ENCODE data around the gene KAZN.

The KAZN gene

GRCh38 chr1:14614341-14614740, 15.9 kb downstream of the KAZN start:
- DNase-seq (ENCODE audit: low spot score), result no peak

GRCh38 chr1:14615549-14616218, 17.2 kb downstream of the KAZN start:
- no peak for DNase-seq (ENCODE audit: low spot score)

- DNase-seq (ENCODE audit: low spot score), result no peak
These were observed 18.3 kb downstream of the KAZN start for GRCh38 chr1:14616632-14617396.

GRCh38 chr1:14617791-14618190, 19.3 kb downstream of the KAZN start:
- no peak for DNase-seq (ENCODE audit: low spot score)

GRCh38 chr1:14620941-14621340, 22.5 kb downstream of the KAZN start:
- DNase-seq (ENCODE audit: low spot score), result no peak

GRCh38 chr1:14623090-14623489, 24.6 kb downstream of the KAZN start:
- no peak for DNase-seq (ENCODE audit: low spot score)

GRCh38 chr1:14624941-14625340, 26.5 kb downstream of the KAZN start:
- DNase-seq (ENCODE audit: low spot score), result no peak

- DNase-seq (ENCODE audit: low spot score), result no peak
These were observed 27.1 kb downstream of the KAZN start for GRCh38 chr1:14625572-14625971.

- no peak for DNase-seq (ENCODE audit: low spot score)
These were observed 27.5 kb downstream of the KAZN start for GRCh38 chr1:14625996-14626395.

GRCh38 chr1:14626869-14627607, 28.6 kb downstream of the KAZN start:
- DNase-seq (ENCODE audit: low spot score), result no peak

GRCh38 chr1:14627608-14628489, 29.4 kb downstream of the KAZN start:
- DNase-seq (ENCODE audit: low spot score), result no peak

- DNase-seq (ENCODE audit: low spot score), result no peak
These were observed 31.0 kb downstream of the KAZN start for GRCh38 chr1:14629363-14630014.

- no peak for DNase-seq (ENCODE audit: low spot score)
These were observed 32.5 kb downstream of the KAZN start for GRCh38 chr1:14630986-14631385.

GRCh38 chr1:14631421-14631820, 32.9 kb downstream of the KAZN start:
- DNase-seq (ENCODE audit: low spot score), result no peak

- no peak for DNase-seq (ENCODE audit: low spot score)
These were observed 36.0 kb downstream of the KAZN start for GRCh38 chr1:14634486-14634885.

- DNase-seq (ENCODE audit: low spot score), result no peak
These were observed 36.9 kb downstream of the KAZN start for GRCh38 chr1:14635421-14635820.

- DNase-seq (ENCODE audit: low spot score), result no peak
These were observed 38.6 kb downstream of the KAZN start for GRCh38 chr1:14636897-14637632.

GRCh38 chr1:14639291-14640050, 41.0 kb downstream of the KAZN start:
- DNase-seq (ENCODE audit: low spot score), result no peak

- DNase-seq (ENCODE audit: low spot score), result no peak
These were observed 44.2 kb downstream of the KAZN start for GRCh38 chr1:14642712-14643111.

- no peak for DNase-seq (ENCODE audit: low spot score)
These were observed 48.5 kb downstream of the KAZN start for GRCh38 chr1:14646973-14647372.
